HG03139 (cell line): Measurements from ENCODE around the gene DNAJC6.
A peak's percentile ranks its signal among the peaks of the same experiment; 100 is the strongest.
"Not testable (repeated sequence)": the region's sequence is repeated elsewhere in the genome, so short reads cannot be mapped to it uniquely, and the experiment has no call there.

Source experiments
- ATAC-seq: cut with Tn5 transposase; IDR thresholded peaks from one replicate; pipeline ENCODE4 v1.9.1; 2021; ENCODE audit not compliant: unreplicated experiment

Gene DNAJC6

DNA sequence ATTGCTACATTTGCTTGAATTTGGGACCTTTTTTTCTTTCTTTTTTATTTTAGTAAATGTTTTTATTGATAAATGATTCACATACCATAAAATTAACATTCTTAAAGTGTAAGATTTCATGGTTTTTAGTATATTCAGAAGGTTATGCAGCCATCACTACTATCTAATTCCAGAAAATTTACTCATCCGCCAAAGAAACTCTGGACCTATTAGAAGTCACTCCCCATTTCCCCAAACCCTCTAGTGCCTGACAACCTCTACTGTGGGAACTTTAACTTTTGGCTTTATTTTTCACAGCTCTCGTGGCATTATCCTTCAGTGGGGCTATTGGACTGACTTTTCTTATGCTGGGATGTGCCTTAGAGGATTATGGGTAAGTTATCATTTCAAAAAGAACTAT is 115.7 kb downstream of the DNAJC6 start:
- ATAC-seq: no peak

DNA sequence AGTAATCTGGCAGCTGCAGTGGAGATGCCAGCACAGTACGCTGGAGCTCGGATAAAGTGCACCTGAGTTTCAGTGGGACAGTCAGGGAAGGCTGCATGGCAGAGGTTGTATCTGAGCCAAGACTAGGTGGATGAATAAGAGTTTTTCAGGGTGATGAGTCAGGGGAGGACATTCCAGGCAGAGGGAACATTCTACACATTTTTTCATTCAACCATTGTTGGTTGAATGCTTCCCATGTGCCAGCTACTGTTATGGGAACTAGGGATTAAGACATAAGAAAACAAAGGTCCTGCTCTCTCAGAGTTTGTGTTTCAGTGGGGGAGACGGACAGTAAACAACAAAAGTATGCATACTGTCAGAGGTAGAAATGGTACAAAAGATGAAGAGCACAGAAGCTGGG is 116.4 kb downstream of the DNAJC6 start:
- ATAC-seq: no peak

DNA sequence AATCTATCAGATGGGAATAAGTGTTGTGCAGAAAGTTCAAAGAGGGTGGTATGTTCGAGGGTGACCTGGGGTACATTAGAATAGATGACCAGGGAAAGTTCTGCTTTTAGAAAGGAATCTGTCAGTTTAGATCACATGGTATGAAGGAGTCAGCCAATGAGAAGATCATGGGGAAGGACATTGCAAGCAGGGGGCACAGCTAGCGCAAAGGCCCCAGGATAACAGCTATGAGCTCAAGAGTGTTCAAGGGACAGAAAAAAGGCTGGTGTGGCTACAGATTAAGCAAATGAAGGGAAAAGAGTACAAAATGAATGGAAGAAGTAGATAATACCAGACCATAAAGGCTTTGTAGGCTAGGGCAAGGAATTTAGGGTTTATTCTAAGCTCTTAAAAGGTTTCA is 119.7 kb downstream of the DNAJC6 start:
- no peak for ATAC-seq

DNA sequence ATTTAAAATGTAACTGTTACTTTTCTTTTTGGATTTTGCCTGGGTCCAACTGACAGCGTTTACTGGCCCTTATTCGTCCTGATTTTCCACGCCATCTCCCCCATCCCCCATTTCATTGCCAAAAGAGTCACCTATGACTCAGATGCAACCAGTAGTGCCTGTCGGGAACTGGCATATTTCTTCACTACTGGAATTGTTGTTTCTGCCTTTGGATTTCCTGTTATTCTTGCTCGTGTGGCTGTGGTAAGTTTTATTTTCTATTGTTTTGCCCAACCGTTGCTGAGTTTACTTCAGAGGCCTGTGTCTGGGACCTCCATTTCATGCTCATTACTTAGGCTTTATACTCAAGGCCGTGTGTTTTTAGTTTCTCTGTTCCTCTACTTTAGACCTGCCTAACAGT is 120.5 kb downstream of the DNAJC6 start:
- no peak for ATAC-seq

DNA sequence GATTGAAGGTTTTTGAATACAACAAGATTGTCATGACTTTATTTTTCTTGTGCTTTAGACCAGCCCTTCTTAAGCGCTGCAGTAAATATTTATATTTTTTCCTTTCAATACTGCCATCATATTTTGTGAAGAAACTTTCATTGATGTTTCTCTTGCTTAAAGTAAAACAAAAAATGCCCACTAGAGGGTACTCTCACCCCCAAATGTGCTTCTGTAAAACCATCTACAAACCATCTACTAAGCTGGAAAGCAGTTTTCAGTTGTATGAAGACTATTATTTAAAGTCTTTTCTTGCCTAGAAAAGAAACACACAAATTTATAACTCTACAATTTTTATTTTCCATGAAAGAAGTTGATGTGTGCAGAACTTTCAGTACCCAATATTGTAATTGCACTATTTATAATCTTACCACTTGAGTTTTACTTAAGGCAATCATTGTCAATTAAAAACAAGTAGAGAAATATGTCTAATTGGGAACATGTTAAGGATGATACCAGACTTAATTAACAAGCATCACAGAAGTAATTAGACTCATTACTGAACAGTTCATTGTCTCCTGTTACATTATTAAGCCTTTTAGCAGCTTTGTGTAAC is 121.9 kb downstream of the DNAJC6 start:
- peak; percentile 53 for ATAC-seq

DNA sequence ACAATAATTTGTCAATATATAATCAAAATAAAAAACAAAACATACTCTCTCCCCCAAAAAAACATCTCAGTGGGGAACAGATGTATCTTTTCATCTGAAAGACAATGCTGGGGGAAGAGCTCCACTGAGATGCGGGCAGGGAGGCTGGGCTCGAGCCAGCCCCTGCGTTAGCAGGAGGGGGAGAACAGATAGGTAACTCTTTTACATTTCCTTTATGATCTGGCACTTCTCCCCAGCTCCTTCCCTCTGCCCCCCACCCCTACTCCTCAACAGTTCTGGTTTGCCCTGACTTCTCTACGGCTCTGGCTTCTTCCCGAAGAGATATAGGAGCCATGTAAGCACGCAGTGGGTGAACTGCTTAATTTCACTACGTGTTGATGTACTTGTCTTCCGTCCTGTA is 123.6 kb downstream of the DNAJC6 start:
- no peak for ATAC-seq

DNA sequence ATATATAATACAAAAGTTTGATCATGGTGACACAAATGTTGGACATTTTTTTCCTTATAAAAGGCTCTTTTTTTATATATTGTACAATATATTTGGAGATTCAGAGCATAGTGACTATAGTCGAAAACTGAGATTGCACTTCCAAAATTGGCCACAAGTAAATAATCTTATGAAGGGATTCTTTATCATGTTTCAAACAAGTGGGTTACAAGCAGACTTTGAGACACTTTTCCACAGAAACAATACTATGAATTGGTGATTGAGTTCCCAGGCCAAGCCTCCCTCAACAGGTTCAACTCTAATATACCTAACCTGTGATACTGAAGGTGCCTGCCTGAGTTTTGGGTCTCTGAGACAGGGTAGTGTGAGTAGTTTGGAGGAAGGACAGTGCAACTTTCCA is 124.9 kb downstream of the DNAJC6 start:
- ATAC-seq: no peak

DNA sequence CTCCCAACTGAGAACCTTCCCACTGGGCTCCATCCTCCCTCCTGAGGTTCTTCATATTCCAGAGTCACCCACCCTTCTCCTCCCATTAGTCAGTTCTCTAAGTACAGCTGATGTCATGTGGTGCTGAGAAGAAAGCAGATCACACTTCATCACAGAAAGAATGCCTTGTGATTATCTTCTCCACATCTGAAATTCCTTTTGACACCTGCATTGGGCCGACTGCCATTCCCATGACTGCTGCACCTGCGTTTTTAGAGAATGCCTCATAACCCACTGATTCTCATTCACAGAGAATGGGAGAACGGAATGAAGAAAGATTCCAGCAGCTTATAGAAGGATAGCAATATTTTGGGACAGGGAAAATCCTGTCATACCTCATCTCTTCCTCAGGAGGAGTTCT is 125.4 kb downstream of the DNAJC6 start:
- no peak for ATAC-seq

DNA sequence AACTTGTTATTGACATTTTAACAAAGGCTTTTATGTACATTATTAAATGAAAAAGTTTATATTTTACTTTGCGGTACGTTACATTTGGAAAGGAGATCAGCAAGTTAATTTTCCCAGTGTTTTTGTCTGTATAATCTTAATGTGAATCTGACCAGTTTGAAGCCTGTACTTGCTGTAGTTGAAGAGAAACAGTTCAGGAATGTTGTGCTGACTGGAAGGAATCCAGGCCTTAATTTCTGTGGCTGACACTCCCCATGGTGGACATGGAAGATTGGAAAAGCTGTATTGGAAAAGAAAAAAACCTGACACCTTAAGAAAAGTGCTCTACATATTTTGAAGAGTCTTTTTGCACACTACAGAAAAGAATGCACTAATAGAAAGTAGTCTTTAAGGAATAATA is 126.6 kb downstream of the DNAJC6 start:
- ATAC-seq: no peak

DNA sequence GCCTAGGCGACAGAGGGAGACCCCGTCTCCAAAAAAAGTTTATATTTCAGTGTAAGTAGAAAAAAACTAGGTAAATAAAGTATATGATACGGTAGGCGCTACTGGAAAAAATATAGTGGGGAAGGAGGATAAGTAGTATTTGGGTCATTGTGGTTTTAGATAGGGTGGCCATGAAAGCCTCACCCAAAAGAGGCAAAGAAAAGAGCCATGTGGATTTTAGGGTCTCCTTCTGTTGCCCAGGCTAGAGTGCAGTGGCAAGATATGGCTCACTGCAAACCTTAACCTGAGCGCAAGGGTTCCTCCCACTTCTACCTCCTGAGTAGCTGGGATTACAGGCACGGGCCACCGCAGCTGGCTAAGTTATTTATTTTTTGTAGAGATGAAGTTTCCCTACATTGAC is 128.3 kb downstream of the DNAJC6 start:
- no peak for ATAC-seq

DNA sequence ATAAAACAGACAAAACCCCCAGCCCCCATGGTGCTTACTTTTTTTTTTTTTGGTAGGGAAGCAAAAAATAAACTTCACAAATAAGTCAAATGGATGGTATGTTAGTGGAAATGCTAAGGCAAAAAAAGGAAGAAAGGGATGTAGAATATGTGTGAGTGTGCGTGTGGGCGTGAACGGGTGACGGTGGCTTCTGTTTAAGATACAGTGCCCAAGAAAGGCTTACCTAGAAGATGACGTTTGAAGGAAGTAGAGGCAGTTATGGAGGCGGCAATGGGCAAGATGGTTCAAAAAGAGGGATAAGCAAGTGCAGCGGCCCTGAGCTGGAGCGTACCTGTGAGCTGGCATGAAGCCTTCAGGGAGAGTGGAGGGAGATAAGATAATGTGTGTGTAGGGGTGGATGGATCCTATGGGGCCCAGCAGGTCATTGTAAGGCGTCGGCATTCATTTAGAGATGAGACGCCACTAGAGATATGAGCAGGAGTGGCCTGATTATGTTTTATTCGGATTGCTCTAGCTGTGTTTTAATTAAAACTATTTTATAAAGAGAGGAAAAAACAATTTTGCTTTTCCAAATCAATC is 131.1 kb downstream of the DNAJC6 start:
- ATAC-seq: no peak

DNA sequence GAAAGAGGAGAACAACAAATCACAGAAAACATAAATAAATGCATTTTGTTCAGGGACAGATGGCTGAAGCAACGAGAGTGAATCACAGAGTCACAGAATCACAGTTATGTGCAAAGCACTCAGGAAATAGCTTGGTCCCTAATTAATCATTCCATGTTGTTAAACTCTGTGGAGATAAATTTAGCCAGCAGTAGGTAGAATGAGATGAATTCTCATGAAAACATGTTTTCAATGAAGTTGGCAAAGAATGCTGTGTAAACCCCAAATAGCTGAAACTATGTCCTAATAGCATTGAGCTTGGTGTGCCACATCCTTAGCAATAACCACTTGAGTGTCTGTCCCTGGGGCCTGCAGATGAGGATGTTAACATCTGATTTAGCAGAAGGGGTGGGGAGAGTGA is 131.6 kb downstream of the DNAJC6 start:
- ATAC-seq: no peak

DNA sequence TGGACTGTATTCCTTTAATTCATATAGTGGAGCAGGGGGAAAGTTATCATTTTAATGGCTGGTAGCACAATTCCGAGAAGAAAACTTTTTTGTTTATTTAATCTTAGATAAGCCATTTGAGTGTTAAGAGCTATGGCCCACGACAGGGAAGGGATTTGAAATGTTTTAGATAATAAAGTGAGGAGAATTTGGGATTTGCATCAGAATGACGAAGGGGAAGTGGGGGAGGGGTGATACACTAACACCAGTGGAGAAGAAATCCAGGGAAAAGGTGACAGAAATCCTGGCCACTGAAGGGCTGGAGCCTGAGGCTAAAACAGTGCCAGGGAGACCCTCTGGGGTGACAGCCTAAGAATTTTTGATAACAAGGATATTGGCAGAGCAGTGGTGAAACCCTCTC is 132.1 kb downstream of the DNAJC6 start:
- ATAC-seq: no peak

DNA sequence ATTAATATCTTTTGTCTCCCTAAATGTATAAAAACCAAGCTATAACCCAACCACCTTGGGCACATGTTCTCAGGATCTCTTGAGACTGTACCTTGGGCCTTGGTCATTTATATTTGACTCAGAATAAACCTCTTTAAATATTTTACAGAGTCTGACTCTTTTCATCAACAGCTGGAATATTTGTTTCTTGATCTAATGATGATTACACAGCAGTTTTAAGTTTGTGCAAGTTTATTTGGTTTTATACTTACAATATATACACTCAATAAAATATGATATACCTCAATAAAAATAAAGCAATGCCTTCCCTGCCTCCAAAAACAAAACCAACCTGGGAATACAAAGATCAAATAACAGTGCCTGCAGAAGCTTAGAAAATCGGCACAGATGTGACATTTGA is 133.1 kb downstream of the DNAJC6 start:
- ATAC-seq: no peak

DNA sequence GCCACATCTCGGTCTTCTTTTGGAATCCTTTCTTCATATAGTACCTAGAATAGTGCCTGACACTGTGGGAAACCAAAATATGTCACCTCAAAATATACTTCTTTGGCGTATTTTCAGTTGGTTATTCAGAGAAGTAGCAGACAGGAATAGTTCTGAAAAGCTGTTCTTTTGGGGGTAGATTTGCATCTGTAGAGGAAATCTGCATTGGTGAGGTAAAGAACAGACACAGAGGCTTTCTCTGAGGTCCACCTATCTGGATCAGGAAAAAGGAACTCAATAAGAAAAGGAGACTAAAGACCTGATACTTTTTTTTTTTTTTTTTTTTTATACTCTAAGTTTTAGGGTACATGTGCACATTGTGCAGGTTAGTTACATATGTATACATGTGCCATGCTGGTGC is 134.3 kb downstream of the DNAJC6 start:
- no peak for ATAC-seq

DNA sequence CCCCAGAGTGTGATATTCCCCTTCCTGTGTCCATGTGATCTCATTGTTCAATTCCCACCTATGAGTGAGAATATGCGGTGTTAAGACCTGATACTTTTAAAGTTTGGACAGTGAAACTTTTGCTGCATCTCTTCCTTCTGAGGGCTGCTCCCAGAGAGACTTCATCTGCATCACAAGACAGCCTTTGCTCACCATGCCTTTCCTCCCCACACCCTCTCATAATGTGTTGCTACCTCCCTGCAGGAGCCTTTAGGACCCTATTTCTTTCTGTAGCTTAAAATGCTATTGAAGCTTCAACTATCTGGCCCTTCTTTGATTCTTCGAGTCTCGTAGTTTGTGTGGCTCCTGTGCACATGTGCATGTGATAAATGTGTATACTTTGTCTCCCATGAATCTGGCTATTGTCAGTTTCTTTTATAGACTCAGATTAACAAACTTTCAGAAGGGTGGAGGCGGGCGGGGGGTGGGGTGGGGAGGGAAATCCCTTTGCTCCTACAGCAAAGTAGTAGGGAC is 134.8 kb downstream of the DNAJC6 start:
- ATAC-seq: no peak

DNA sequence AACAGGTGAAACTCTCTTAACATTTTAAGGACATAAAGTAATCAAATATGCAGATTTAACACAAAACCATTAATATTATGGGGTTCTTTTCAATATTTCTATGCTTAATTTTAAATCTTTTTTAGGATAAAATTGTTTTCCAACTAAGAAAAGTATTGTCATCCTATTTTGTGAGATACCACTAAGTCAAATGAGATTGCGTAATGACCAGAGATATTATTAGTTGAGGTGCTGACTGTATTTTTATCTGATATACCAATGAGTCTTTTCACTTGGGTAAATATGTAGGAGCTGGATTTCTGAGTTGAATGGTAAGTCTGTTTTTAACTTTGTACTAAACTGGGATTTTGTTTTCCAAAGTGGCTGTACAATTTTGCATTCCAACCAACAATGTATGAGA is 136.5 kb downstream of the DNAJC6 start:
- no peak for ATAC-seq

DNA sequence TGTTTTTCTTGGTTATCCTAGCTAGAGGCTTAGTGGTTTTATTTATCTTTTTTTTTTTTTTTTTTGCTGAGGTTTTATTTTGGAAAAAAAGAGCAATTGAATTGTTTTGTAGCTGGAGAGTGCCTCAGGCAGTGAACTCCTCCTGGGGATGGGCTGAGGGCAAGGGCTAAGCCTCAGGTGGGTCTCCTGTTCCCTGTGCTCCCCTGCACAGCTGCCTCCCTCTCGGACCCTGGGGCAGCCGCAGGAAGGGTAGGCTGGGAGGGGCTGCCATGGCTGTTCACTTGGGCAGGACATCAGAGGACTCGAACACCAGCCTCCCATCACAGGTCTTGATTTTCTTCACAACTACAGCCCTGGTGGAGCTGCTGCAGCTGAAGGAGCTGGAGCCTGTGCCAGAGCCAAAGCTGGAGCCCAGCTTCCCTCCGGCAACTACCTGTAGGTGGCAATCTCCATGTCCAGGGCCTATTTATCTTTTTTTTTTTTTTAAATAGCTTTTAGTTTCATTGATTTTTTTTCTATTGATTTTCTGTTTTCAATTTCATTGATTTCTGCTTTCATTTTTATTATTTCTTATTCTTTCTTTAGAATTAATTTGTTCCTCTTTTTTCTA is 140.0 kb downstream of the DNAJC6 start:
- no peak for ATAC-seq

DNA sequence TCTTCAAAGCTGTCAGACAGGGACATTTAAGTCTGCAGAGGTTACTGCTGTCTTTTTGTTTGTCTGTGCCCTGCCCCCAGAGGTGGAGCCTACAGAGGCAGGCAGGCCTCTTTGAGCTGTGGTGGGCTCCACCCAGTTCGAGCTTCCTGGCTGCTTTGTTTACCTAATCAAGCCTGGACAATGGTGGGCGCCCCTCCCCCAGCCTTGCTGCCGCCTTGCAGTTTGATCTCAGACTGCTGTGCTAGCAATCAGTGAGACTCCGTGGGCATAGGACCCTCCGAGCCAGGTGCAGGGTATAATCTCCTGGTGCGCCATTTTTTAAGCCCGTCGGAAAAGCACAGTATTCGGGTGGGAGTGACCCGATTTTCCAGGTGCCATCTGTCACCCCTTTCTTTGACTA is 146.3 kb downstream of the DNAJC6 start:
- not testable (repeated sequence) for ATAC-seq

DNA sequence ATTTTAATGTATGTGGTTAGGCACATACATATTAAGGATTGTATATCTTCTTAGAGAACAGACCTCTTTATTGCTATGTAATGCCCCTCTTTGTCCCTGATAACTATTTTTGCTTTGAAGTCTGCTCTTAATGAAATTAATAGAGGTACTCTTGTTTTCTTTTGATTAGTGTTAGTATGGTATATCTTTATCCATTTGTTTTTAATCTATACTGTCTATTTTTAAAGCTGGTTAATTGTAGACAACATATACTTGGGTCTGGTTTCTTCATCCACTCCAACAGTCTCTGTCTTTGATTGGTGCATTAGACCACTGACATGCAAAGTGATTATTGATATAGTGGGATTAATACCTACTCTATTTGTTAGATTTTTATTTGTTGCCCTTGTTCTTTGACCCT is 147.1 kb downstream of the DNAJC6 start:
- no peak for ATAC-seq

DNA sequence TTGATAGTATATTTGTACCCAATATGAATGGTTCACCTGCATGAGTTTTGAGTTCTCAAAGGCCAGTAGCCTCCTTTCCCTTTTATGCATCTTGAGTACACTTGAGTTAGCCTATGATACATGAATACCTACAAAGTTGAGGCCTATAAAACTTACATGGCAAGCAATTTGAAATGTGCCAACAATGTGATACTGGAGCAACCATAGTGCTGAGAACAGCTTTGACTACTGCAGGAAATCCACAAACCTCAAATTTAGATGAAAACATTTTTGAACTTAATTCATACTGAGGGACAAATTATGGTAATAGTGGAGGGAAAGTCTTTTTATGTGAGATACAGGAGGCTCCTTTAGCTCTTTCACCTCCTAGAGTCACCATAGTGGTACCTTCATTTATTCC is 148.5 kb downstream of the DNAJC6 start:
- no peak for ATAC-seq

DNA sequence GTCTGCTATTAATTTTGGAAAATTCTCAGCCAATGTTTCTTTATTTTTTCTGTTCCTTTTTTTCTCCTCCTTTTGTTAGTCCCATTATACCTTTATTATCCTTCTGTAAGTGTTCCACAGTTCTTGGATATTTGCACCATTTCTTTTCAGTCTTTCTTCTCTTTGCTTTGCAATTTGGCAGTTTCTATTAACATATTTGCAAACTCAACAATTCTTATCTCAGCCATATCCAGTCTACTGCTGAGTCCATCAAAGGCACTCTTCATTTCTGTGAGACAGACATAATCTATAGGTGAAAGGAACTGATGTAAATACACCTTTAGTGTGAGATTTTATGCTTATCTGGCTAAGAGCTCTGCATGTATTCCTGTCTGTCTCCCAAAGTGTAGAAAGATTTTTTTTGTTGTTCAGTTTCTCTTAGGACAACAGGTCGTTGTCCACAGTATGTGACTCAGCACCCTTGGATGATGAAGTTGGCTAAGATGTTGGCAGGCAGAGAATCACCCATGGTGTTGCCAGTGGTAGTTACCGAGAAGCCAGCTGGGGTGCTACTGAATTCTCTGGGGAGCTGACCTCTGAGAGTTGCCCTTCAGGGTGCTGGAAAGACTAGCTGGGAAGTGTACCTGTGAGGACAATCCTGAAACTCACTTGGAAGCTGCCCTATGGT is 149.5 kb downstream of the DNAJC6 start:
- no peak for ATAC-seq
